Activated T-cell treated with anti-CD3 and anti-CD28 coated beads, Interleukin-2, amount 50 U/mL, for 48 hours (primary cell): ENCODE data around the gene ORM2.
A peak's percentile ranks its signal among the peaks of the same experiment; 100 is the strongest.
"Not testable (repeated sequence)": the region's sequence is repeated elsewhere in the genome, so short reads cannot be mapped to it uniquely, and the experiment has no call there.

Experiments
- DNase-seq, 2 experiments: peaks; one replicate each; pipeline ENCODE4 v3.0.0-alpha.2; 2020

The ORM2 gene

GRCh38 chr9:114314881-114315722, 14.6 kb upstream of the ORM2 start:
- peak in 1 of 2 experiments; percentile 4 for DNase-seq

GRCh38 chr9:114315723-114316363, 13.8 kb upstream of the ORM2 start:
- no peak for DNase-seq

GRCh38 chr9:114316605-114317230, 13.0 kb upstream of the ORM2 start:
- peak; percentile 7 to 9 for DNase-seq

- peak; percentile 8 to 11 for DNase-seq
Observed at GRCh38 chr9:114317665-114318357, 11.9 kb upstream of the ORM2 start.

- peak; percentile 9 to 10 for DNase-seq
Observed at GRCh38 chr9:114318416-114318815, 11.3 kb upstream of the ORM2 start.

- DNase-seq = peak in 1 of 2 experiments; percentile 1
Observed at GRCh38 chr9:114319147-114319546, 10.5 kb upstream of the ORM2 start.

- DNase-seq = peak in 1 of 2 experiments; percentile 49
Observed at GRCh38 chr9:114320710-114321109, 9.0 kb upstream of the ORM2 start.

- peak; percentile 69 to 71 for DNase-seq
Observed at GRCh38 chr9:114321759-114322158, 7.9 kb upstream of the ORM2 start.

- not testable (repeated sequence) for DNase-seq
Observed at GRCh38 chr9:114322160-114322818, 7.4 kb upstream of the ORM2 start.

GRCh38 chr9:114322831-114323531, 6.7 kb upstream of the ORM2 start, which contains the start of gene ORM1:
Gene ORM1 (plus strand): TSS chr9:114323098. CDS start chr9:114323134, 36 bp downstream.
- DNase-seq = not testable (repeated sequence)

GRCh38 chr9:114323849-114324248, 5.8 kb upstream of the ORM2 start:
- DNase-seq = not testable (repeated sequence)

GRCh38 chr9:114324492-114324891, 5.2 kb upstream of the ORM2 start:
- no peak for DNase-seq

GRCh38 chr9:114324965-114325364, 4.7 kb upstream of the ORM2 start:
- DNase-seq = not testable (repeated sequence)

GRCh38 chr9:114325684-114326254, 3.9 kb upstream of the ORM2 start:
- DNase-seq = not testable (repeated sequence)

- no peak for DNase-seq
Observed at GRCh38 chr9:114327749-114328148, 1.9 kb upstream of the ORM2 start.

- DNase-seq = not testable (repeated sequence)
Observed at GRCh38 chr9:114328357-114328820, 1.3 kb upstream of the ORM2 start.

GRCh38 chr9:114328937-114329624, 588 bp upstream of the ORM2 start:
- not testable (repeated sequence) for DNase-seq

- no peak for DNase-seq
Observed at GRCh38 chr9:114330636-114331035, 967 bp downstream of the ORM2 start.

GRCh38 chr9:114331229-114332195, 1.8 kb downstream of the ORM2 start:
- not testable (repeated sequence) for DNase-seq
